Mesendoderm (in vitro differentiated cells): ENCODE measurements around the gene CALCB. TPM values are rescaled to one million over a fixed set of nuclear protein-coding genes. Genes with fewer than 3 reads are reported as not detected.
"Not testable (repeated sequence)": the region's sequence is repeated elsewhere in the genome, so short reads cannot be mapped to it uniquely, and the experiment has no call there.

Source experiments
- DNase-seq: peaks from one replicate; pipeline ENCODE4 v3.0.0; 2013
- H2AK5ac ChIP-seq: 2 replicates; pipeline ENCODE4 v1.6.1; 2013; ENCODE audit warnings: low read length, inconsistent platforms
- H2BK120ac ChIP-seq: 2 replicates; pipeline ENCODE4 v1.6.1; 2013; ENCODE audit warnings: low read depth, mild to moderate bottlenecking, low read length, moderate library complexity, mixed read lengths
- H2BK15ac ChIP-seq: replicated peaks from 2 replicates; pipeline ENCODE4 v1.6.1; 2013; ENCODE audit warnings: low read depth, mild to moderate bottlenecking, moderate library complexity
- H2BK5ac ChIP-seq: 2 replicates; pipeline ENCODE4 v1.6.1; 2013; ENCODE audit warnings: low read length, inconsistent platforms
- H3K18ac ChIP-seq: 2 replicates; pipeline ENCODE4 v1.6.1; 2013; ENCODE audit warnings: mild to moderate bottlenecking, low read length, mixed read lengths
- H3K23ac ChIP-seq: one replicate; pipeline ENCODE4 v1.6.1; 2013; ENCODE audit warnings: low read length
- H3K27ac ChIP-seq: 2 replicates; pipeline ENCODE4 v1.5.1; 2013; ENCODE audit warnings: low read depth, mild to moderate bottlenecking, inconsistent platforms, low read length, moderate library complexity
- H3K27me3 ChIP-seq: 2 replicates; pipeline ENCODE4 v1.6.1; 2013; ENCODE audit warnings: low read length, control low read depth, mild to moderate bottlenecking, inconsistent platforms; ENCODE audit not compliant: insufficient read depth, poor library complexity
- H3K36me3 ChIP-seq: 2 replicates; pipeline ENCODE4 v1.6.1; 2013; ENCODE audit warnings: low read length, inconsistent platforms; ENCODE audit not compliant: control insufficient read depth, insufficient read depth
- H3K4ac ChIP-seq: one replicate; pipeline ENCODE4 v1.6.1; 2013; ENCODE audit warnings: low read depth, mild to moderate bottlenecking, low read length, moderate library complexity
- H3K4me1 ChIP-seq: 2 replicates; pipeline ENCODE4 v1.6.1; 2013; ENCODE audit warnings: low read depth, low read length, inconsistent platforms; ENCODE audit not compliant: control insufficient read depth
- H3K4me2 ChIP-seq: 2 replicates; pipeline ENCODE4 v1.6.1; 2013; ENCODE audit warnings: low read length
- H3K4me3 ChIP-seq: 2 replicates; pipeline ENCODE4 v1.5.1; 2013; ENCODE audit warnings: mild to moderate bottlenecking, low read length
- H3K56ac ChIP-seq: one replicate; pipeline ENCODE4 v1.6.1; 2013; ENCODE audit warnings: low read length
- H3K79me1 ChIP-seq: 2 replicates; pipeline ENCODE4 v1.6.1; 2013; ENCODE audit warnings: low read length, inconsistent platforms
- H3K79me2 ChIP-seq: 2 replicates; pipeline ENCODE4 v1.6.1; 2013; ENCODE audit warnings: mild to moderate bottlenecking, low read length; ENCODE audit not compliant: control insufficient read depth, insufficient read depth
- H3K9ac ChIP-seq: 2 replicates; pipeline ENCODE4 v1.6.1; 2013; ENCODE audit warnings: low read length, inconsistent platforms
- H4K5ac ChIP-seq: one replicate; pipeline ENCODE4 v1.6.1; 2013; ENCODE audit warnings: low read length
- H4K8ac ChIP-seq: one replicate; pipeline ENCODE4 v1.6.1; 2013; ENCODE audit warnings: low read depth, mild to moderate bottlenecking, control low read depth, low read length, moderate library complexity
- WGBS: extraction: QIAGEN DNeasy Blood & Tissue Kit; methylation state at CpG from one replicate; pipeline ENCODE4 v1.1.7; 2013; ENCODE audit warnings: low lambda C conversion rate, missing lambda C conversion rate; ENCODE audit not compliant: insufficient coverage; ENCODE audit errors: extremely low coverage; 5-methylcytosine and 5-hydroxymethylcytosine counted together
- polyA plus RNA-seq, 2 experiments: library from polyadenylated mRNA; stranded (reverse); fragments of 200-250 nt; gene quantifications; one replicate each; pipeline ENCODE4 v1.2.3, GENCODE V29; 2013

Gene CALCB, protein sequence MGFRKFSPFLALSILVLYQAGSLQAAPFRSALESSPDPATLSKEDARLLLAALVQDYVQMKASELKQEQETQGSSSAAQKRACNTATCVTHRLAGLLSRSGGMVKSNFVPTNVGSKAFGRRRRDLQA
- polyA plus RNA-seq (2013, experiment 1 of 2) = 0.95 TPM
- 1.2 TPM for polyA plus RNA-seq (2013, experiment 2 of 2)

DNA sequence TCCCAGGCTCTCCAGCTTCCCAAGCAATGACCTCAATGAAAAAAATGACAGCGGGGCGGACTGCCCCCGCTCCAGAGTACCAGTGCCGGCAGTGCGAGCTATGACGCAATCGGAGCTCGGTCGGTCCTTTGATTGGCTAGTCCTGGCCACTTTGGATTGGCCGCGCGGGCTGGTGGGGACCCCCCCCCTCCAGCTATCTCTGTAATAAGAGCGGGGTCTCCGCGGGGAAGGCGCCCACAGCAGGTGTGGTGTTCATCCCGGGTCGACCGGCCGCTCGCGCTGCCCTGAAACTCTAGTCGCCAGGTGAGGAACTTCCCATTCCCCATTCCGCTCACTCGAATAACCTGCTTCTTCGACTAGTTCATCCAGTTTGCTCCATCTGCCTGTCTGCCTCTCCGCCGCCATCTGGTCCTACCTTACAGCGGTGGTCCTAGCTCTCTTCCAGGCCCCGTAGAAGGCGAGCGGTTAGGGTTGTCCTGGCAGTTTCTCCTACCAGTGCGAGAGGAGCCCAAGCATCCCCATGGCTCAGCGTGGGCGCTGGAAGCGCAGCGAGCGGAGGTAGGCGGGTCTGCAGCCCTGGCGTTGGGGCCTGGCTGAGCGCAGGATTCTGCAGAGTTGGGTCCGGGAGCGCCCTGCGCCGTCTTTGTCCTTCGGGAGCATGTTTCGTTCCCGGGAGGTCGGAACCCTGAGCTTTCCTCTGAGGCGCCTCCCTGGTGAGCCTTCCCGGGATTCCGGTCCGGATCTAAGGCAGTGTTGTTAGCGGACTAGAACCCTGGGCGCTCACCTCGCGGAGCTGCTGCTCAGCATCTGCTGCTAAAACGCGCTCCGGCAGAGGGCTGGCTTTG, at the start of gene CALCB:
TSS of gene CALCB (plus strand) at position 233 of the 845 bp plus-strand sequence. CDS start 1,126 bp downstream, outside the sequence.
- Histone ChIP-seq H3K4me2 (peak within 1 kb of the TSS; percentile 43), H3K27ac (no peak within 1 kb of the TSS), H3K36me3 (no peaks in the 10 kb centered on the region), H3K4me1 (peaks cover 3% of the 10 kb centered on the region), H3K4me3 (peak within 1 kb of the TSS; percentile 2), H3K18ac (no peak within 1 kb of the TSS), H3K56ac (peak within 1 kb of the TSS; percentile 11), H2BK5ac (no peak within 1 kb of the TSS), H2BK15ac (no peak within 1 kb of the TSS), H3K79me1 (no peaks in the 10 kb centered on the region), H2BK120ac (no peak within 1 kb of the TSS), H3K9ac (no peak within 1 kb of the TSS), H4K8ac (no peak within 1 kb of the TSS), H3K4ac (no peak within 1 kb of the TSS), H4K5ac (no peak within 1 kb of the TSS), H3K23ac (no peak within 1 kb of the TSS), H3K27me3 (no peaks in the 10 kb centered on the region), H2AK5ac (no peak within 1 kb of the TSS), H3K79me2 (no peaks in the 10 kb centered on the region)
- DNase-seq = peak; percentile 54
- WGBS = no CpG with 5 or more reads among the region's 60 CpGs

DNA sequence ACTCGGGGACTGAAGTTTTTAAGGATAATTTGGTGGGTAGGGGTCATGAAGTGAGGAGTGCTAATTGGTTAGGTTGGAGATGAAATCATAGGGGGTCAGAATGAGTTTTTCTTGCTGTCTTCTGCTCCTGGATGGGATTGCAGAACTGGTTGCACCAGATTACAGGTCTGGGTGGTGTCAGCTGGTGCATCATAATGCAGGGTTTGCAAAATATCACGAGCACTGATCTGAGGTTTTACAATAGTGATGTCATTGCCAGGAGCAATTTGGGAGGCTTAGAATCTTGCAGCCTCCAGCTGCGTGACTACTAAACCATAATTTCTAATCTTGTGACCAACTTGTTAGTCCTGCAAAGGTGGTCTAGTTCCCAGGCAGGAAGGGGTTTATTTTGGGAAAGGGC, 46.4 kb upstream of the CALCB start:
- H3K27ac ChIP-seq = no peak overlapping the region
- no peak overlapping the region for H3K56ac ChIP-seq
- no CpG with 5 or more reads among the region's 3 CpGs for WGBS

GRCh38 chr11:15027956-15028355, 45.4 kb upstream of the CALCB start:
- no peak overlapping the region for H2AK5ac ChIP-seq
- H4K5ac ChIP-seq = no peak overlapping the region
- no peak overlapping the region for H3K27ac ChIP-seq
- no peak overlapping the region for H3K9ac ChIP-seq
- no peak overlapping the region for H3K18ac ChIP-seq
- no peak overlapping the region for H3K4ac ChIP-seq
- H3K4me2 ChIP-seq = no peak overlapping the region
- no peak overlapping the region for H3K56ac ChIP-seq
- H2BK5ac ChIP-seq = no peak overlapping the region
- H3K4me1 ChIP-seq = no peaks in the 10 kb centered on the region
- WGBS = no CpG with 5 or more reads among the region's 2 CpGs
- no peak for DNase-seq
- no peak overlapping the region for H3K4me3 ChIP-seq
- no peaks in the 10 kb centered on the region for H3K36me3 ChIP-seq
- no peak overlapping the region for H2BK120ac ChIP-seq
- no peaks in the 10 kb centered on the region for H3K79me1 ChIP-seq
- no peaks in the 10 kb centered on the region for H3K79me2 ChIP-seq
- no peak overlapping the region for H4K8ac ChIP-seq
- H3K27me3 ChIP-seq = no peaks in the 10 kb centered on the region
- H3K23ac ChIP-seq = no peak overlapping the region
- no peak overlapping the region for H2BK15ac ChIP-seq

More for the DNA sequence above, 46.4 kb upstream of the CALCB start:
- no peak overlapping the region for H2BK15ac ChIP-seq
- H4K5ac ChIP-seq = no peak overlapping the region
- no peak overlapping the region for H2AK5ac ChIP-seq
- no peak overlapping the region for H3K4ac ChIP-seq
- H2BK5ac ChIP-seq = no peak overlapping the region
- no peaks in the 10 kb centered on the region for H3K79me2 ChIP-seq
- H3K36me3 ChIP-seq = no peaks in the 10 kb centered on the region
- no peak overlapping the region for H3K4me2 ChIP-seq
- no peak for DNase-seq
- no peak overlapping the region for H3K23ac ChIP-seq
- no peak overlapping the region for H3K4me3 ChIP-seq
- H3K79me1 ChIP-seq = no peaks in the 10 kb centered on the region
- H4K8ac ChIP-seq = no peak overlapping the region
- H2BK120ac ChIP-seq = no peak overlapping the region
- no peak overlapping the region for H3K18ac ChIP-seq
- H3K4me1 ChIP-seq = no peaks in the 10 kb centered on the region
- H3K27me3 ChIP-seq = no peaks in the 10 kb centered on the region
- no peak overlapping the region for H3K9ac ChIP-seq

- Histone ChIP-seq H2BK5ac (no peak overlapping the region), H4K8ac (no peak overlapping the region), H3K23ac (no peak overlapping the region), H3K4me2 (no peak overlapping the region), H3K4me3 (no peak overlapping the region), H3K27me3 (no peaks in the 10 kb centered on the region), H3K79me2 (no peaks in the 10 kb centered on the region), H3K27ac (no peak overlapping the region), H2BK120ac (no peak overlapping the region), H3K56ac (no peak overlapping the region), H3K18ac (no peak overlapping the region), H3K9ac (no peak overlapping the region), H2AK5ac (no peak overlapping the region), H2BK15ac (no peak overlapping the region), H3K4me1 (no peaks in the 10 kb centered on the region), H3K4ac (no peak overlapping the region), H3K36me3 (no peaks in the 10 kb centered on the region), H4K5ac (no peak overlapping the region), H3K79me1 (no peaks in the 10 kb centered on the region)
- no peak for DNase-seq
These were observed 45.0 kb upstream of the CALCB start for GRCh38 chr11:15028379-15028778.

- H3K56ac ChIP-seq, H3K79me2 ChIP-seq, H3K4me2 ChIP-seq, H3K23ac ChIP-seq, H3K27me3 ChIP-seq, H3K18ac ChIP-seq, H2BK15ac ChIP-seq, H3K4me1 ChIP-seq, H2AK5ac ChIP-seq, H2BK5ac ChIP-seq, H3K9ac ChIP-seq, H3K27ac ChIP-seq, DNase-seq, H3K4me3 ChIP-seq, H2BK120ac ChIP-seq, H3K4ac ChIP-seq, H3K79me1 ChIP-seq, H3K36me3 ChIP-seq, H4K8ac ChIP-seq, H4K5ac ChIP-seq: not testable (repeated sequence)
- WGBS = no CpG with 5 or more reads among the region's 4 CpGs
These were observed 41.4 kb upstream of the CALCB start for GRCh38 chr11:15031945-15032344.
